HG02642 (cell line): ENCODE measurements around the gene PREX1.
A peak's percentile ranks its signal among the peaks of the same experiment; 100 is the strongest.

Source experiments
- ATAC-seq: cut with Tn5 transposase; IDR thresholded peaks from one replicate; pipeline ENCODE4 v1.9.1; 2021; ENCODE audit warnings: mild to moderate bottlenecking; ENCODE audit not compliant: unreplicated experiment, poor library complexity

The PREX1 gene

DNA sequence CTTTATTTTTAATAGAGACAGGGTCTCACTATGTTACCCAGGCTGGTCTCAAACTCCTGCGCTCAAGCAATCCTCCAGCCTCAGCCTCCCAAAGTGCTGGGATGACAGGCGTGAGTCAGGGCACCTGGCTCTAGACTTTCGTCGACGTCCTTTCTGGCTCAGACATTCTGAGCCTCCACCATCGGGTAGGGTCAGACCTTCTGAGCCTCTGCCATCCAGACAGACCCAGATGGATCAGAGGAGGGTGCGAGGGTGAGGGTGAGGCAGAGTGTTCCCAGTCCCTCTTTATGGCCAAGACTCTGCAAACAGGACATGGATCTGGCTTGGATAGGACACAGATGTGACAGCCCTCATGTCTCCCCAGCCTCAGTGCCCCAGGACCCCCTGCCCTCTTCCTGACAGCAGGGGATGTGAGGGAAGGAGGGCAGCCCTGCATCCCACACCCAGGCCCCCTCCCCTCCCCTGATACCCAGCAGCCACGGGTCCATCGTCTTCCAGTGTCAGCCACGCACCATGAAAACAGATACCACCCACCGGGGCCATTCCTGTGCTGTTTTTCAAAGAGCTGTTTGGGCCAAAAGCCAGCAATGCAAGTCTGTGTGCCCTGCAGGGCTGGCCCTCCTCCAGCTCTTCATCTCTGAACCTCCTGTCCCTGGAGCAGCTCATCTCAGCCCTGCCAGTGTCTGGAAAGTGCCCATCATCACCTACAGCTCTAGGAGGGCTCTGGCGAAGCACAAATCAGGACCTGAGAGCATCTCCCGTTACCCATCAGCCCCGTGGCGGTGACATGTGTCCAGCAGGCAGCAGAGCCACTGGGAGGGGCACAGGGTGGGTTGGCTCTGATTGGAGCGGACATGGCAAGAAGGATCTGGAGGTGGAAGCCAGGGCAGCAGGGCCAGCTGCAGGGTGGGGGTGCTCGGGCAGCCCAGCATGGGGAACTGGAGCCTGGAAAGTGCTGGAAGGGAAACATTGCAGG is 208.4 kb downstream of the PREX1 start:
- no peak for ATAC-seq

DNA sequence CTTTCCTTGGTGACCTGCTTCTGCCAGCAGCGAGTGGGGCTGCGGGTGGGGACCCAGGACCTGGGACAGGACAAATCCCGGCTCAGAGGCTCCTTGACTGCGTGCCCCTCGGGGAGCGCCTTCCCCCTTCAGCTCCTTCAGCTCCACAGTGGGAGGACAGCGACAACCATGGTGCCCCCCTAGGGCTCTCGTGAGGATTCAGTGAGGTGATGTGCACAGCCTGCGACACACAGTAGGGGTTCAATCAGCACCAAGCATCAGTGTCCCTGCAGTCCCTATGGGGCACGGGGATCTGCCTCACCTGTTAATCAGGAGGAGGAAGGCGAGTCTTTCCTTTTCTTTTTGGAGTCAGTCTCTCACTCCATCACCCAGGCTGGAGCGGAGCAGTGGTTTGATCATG is 209.2 kb downstream of the PREX1 start:
- ATAC-seq, result no peak

DNA sequence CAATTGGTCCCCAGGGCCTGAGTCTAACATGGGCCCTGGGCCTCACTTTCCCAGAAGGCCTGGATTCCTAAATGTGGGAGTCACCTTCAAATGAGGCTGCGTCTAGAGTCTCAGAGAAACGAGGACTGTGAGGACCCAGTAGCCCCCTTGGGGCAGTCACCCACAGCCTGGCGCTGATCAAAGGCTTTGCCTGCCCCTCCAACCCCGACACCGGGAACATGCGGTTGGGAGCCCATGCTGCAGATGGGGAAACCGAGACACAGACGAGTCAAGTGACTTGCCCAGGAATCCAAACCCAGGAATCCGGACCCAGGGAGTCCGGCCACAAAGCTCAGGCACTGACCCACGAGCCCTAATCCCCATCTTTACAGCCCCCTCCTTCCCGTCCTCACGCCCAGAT is 209.7 kb downstream of the PREX1 start:
- ATAC-seq, result no peak

DNA sequence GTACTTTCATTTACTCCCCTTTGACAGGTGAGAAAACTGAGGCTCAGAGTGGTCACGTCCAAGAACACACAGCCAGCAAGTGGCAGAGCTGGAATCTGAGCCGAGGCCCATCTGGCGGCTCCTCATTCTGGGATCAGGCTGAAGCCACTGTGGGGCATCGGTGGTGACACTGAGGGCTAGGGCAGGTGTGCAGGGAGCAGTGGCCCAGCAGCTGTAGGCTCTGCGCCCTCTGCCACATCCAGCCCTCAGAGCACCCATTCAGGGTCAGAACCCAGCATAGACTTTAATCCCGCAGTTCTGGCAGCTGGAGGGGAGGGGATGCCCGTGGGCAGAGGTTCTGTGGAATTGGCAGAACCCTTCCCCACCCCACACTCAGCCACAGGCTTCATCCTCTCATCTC is 210.3 kb downstream of the PREX1 start:
- no peak for ATAC-seq

DNA sequence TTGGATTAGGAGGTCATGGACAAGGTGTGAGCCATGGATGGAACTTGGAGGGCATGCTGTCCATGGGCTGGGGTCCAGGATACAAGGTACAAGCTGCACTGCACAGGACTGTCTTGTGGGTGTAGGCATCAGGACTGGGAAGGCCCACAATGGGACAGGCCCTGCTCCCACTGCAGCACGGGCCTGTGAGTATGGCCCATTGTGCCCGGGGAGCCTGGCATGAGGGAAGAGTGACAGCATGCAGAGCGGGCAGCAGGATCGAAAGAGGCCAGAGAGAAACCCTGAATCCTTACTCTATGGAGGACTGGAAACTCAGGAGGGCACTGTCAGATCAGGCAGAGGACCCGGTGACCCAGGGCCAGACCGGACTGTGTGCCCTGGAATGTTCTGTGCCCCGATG is 211.3 kb downstream of the PREX1 start:
- no peak for ATAC-seq

DNA sequence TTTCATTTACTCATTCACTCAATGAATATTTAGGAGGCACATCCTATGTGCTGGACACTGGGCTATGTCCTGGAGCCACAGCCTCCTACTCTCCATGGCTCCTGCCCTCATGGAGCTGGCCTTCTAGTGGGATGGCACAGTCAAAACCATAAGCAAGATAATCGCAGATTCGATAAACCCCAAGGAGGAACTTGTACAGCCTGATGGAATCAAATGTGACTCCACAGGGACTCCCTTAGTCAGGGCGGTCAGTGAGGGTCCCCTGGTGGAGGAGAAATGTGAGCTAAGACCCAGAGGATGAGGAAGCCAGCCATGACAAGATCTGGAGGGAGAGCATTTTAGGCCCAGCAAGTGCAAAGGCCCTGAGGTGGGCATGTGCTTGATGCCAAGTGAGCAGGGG is 211.9 kb downstream of the PREX1 start:
- ATAC-seq, result no peak

DNA sequence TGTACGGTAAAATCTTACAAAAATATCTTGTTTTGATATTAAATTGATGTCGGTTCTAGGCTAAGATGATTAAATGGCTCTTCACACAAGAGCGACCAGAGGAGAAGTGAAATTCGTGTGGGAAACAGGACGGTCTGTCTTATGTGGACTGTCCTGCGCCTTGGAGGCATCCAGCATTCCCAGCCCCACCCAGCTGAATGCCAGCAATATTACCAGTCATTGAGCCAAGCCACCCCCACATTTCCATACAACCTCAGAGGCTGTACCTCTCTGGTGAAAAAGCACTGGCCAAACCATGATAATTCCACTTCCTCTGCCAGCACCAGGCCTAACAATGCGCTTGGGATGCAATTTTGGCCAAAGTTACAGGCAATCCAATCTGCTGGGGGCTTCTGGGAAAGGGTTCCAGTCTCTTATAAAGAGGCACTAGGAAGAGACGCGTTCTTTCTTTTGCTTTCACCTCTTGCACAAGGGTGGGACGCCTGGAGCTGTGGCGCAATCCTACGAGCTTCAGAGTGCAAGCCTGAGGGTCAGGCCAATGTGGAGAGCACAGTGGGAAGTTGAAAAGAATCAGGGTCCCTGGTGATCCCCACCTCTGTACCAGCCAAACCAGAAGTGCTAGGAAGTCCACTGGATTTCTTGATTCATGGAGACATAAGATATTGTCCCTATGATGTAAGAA is 213.1 kb downstream of the PREX1 start:
- ATAC-seq, result no peak

DNA sequence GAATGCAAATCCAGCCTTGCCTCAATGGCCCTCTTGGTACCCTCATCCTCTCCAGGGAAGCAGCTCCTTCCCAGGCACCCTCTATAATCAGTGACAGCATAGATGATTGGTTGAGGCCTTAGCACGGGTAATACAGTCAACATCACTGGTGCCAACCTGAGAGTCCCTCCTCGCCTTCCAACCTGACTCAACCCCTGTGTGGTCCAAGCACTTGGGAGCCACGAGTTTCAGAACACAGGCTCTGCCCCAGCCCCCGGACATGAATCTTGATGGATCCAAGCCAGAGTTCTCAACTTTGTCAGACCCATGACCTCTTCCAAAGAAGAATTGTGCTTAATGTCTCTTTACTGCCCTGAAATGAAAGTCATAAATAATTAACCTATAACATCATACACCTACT is 213.9 kb downstream of the PREX1 start:
- ATAC-seq, result no peak

DNA sequence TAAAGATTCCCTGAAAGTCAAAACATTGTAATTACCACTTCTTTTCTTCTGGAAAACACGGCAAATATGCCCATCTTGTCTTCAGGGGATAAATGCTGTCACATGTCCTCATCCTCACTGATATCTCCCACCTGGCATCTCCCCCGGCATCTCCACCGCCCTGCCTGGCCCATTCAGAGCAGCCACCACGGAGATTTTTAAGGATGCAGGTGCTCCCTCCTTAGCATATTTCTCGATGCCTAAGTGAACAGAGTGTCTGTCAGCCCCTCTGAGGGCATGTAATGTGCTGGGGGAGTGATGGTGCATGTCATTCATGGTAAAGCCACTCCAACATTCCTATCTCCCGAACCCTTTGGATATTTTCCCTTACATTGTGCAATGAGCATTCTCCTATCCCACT is 215.5 kb downstream of the PREX1 start:
- no peak for ATAC-seq

DNA sequence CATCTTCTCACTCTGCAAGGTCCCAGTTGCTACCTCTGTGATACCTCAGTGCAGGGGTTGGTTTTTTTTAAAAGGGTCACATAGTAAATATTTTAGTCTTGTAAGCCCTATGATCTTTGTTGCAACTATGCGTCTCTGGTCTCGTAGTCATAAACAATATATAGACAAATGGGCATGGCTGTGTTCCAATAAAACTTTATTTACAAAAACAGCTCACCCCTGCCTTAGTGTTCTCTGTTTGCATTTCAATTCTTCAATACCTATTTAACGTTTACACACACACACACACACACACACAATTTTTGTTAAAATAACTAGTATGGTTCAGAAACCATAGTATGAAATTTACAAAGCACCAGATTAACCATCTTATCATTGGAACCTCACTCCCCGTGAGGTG is 216.8 kb downstream of the PREX1 start:
- ATAC-seq, result no peak

DNA sequence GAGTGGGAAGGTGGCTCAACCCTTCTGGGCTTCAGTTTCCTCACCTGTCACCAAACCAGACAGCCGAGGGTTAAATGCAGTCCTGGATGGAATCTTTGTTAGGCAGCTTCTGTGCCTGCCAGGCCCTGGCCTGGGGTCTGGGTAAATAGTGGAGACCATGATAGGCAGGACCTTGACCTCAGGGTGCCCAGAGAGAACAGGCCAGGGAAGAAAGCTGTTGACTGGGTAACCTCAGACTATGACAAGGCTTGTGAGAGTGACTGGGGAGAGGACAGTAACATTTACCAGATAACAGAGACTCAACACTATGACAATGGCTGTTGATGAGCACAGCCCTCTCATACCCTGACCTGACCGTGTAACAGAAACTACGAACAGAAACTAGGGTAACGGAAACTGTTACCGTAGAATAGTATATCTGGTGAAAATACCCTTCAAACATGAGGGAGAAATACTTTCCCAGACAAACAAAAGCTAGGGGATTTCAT is 218.3 kb downstream of the PREX1 start:
- peak; percentile 56 for ATAC-seq

DNA sequence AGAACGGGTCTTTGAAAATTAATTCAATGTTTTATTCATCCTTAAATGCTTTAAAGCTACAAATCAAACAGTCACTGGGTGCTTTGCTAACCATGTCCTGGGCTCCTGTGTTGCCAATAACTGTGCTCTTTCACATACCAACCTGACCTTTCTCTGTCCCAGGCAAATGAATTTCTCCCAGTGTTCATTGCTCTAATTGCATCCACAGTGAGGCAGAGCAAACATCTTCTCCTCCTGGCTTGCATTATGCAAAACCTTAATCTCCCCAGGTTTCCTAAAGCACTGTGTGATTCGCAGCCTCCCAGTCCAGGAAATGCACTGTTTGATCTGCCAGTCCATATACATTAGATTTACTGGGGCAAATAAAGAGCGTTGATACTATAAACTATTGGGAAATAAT is 219.0 kb downstream of the PREX1 start:
- no peak for ATAC-seq

DNA sequence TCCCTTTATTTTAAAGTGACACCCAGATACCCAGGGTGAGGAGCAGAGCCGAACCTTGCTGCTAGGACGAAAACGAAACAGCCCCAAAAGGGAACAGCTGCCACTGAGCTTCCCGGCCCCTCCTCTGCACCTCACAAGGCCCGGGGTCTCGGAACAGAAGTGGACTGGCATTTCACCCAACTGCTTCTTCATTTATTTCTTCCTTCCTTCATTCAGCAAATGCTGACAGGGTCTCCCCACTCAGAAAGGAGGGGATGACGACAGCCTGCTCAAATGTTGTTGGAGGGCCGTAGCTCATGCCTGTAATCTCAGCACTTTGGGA is 220.3 kb downstream of the PREX1 start:
- no peak for ATAC-seq

DNA sequence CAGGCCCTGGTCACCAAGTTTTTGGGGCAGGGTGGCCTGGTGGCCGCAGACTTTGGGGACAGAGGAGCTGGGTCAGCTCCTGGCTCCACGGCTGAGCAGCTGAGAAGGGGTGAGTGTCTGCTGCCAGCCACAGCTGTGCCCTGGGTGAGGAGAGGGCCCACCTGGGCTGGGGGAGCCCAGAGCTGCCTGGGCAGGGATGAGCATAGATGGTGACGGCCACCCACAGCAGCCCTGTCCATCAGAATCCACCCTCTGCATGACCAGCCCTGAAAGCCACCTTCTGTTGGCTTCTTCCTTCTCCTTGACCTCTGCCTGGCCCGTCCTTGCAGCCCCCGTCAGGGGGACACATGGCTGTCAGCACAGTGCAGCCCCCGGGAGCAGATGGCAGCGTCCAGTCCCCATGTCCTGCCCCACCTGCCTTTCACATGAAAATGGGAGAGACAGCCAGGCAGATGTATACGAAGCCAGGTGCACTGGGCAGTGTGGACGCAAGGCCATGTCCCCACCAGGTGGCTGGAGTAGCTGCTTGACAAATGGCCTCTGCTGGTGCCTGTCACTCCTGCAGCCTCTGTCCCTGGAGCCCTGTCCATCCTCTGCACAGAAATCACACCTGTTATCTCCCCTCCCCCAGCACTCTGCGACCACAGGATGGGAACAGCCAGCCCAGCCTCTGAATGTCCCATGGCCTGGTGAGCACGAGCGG is 220.8 kb downstream of the PREX1 start:
- no peak for ATAC-seq

DNA sequence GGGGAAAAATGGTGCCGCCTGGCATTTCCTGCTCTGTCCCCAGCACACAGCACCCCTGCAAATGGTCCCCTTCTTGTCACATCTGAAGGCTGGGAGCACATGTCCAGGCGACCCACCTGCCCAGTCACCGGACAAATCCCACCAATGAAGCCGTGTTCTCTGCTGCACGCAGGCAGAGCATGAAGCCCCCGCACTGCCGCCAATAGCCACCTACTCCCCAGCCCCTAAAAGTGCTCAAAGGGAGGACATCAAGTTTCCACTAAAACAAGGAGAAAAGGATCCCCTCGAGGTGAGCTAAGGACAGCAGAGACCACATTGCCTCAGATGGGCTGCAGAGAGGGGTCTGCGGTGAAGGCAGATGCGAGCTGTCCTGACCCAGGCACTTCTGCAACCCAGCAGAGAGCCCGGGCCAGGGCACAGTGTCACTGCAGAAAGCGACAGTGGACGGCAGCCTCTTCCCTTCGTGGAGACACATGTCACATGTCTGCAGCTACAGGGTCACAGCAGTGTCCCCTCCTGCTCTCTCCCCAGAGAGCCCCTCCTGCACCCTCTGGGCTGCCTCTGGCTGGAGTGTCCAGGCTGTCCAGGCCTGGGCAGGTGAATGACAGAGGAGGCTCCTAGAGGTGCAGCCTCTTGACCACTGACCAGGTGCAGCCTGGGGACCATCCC is 221.5 kb downstream of the PREX1 start:
- ATAC-seq, result no peak

DNA sequence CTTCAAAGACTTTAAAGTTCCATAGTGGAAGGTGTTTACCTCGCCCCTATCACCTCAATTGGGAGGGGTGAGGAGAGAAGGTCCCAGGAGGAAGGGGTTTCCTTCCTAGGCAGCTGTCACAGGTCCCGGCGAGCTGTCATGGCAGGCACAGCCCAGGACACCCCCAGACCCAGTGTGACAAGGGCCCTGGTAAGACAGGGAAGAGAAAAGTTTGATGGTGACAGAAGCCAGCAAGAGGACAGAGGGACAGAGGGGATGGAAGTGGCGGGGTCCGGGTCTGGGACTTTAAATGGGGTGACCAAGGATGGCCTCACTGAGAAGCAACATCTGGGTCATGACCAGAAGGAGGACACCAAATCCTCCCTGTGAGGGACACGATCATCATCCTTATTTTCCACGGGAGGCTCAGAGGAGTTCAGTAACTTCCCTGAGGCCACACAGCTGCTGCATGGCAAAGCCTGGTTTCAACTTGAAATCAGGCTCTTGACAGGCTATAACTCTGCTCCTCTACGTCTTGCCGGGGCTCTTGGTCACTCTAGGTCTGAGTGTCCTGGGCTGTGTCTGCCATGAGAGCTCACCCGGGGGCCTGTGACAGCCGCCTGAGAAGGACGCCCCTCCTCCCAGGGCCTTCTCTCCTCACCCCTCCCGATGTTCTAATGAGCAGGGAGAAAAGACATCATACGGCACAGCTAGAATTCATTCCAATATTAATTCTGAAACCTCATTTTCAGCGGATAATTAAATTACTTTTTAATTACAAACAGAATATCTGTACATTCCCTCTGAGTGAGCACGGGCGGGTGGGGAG is 222.2 kb downstream of the PREX1 start:
- no peak for ATAC-seq

DNA sequence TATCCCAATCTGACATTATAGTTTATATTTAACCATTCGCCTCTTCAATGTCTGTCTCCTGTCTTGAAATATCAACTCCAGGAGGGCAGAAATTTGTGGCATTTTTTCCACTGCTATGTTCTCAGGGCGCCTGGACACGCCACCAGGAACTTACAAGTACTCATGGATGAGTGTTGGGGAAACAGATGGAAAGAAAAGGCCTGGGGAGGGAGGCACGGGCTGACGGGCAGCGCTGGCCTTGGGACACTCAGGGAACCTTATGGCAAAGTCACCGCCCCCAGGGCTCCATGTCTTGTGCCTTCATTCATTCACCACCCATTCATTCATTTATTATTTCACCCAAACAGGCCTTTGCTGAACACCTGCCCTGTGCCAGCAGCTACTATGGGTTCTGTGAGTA is 222.9 kb downstream of the PREX1 start:
- no peak for ATAC-seq

DNA sequence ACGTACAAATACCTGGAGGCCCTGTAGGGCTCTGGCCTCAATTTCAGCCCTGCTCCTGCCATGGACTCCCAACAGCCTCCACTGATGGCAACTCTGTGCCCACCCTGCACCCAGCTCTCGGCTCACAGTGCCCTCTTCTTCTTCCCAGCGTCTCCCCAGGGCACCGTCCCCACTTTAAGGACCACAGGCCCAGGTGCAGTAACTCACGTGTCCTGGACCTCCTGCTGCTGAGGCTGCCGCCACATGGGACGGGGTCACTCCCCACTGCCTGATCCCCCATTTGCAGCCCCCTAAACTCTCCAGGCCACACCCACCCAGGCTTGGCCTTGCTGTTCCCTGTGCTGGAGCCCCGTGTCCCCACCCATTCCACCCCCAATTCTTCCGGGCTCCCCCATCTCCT is 223.4 kb downstream of the PREX1 start:
- ATAC-seq, result no peak

DNA sequence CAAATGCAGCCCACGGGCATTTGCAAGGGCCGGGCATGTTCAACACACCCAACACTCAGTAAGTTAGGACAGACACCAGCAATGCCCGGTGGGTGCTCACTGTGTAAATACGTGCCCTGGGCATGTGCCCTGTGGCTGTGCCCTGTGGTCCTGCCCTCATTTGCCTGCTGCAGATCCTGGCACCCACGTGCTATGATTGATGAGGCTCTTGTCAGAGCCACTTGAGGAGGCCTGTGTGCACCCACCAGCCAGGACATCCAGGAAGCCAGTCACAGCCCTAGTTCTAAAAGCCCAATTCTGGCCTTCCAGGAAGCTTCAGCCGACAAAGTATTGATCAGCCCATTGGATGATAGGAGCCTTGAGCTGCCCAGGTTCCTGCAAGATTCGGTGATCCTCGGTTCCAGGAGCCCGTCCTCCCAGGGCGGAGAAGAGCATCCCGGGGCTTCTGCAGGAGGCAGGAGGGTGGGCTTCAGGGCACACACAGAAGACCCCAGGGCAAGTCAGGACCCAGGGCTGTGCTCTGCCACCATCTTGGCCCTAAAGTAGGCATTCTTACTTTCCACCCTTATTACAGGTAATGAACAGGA is 223.9 kb downstream of the PREX1 start:
- no peak for ATAC-seq
